Neuron (in vitro differentiated cells): Measurements from ENCODE around the gene REC8.
"Not testable (repeated sequence)": the region's sequence is repeated elsewhere in the genome, so short reads cannot be mapped to it uniquely, and the experiment has no call there.

Experiments
- H2AFZ ChIP-seq: one replicate; pipeline ENCODE4 v1.6.1; 2013; ENCODE audit warnings: low read depth, mild to moderate bottlenecking, inconsistent platforms, low read length, moderate library complexity
- H3K27me3 ChIP-seq: one replicate; pipeline ENCODE4 v1.6.1; 2013; ENCODE audit warnings: low read length; ENCODE audit not compliant: insufficient read depth
- H3K36me3 ChIP-seq: one replicate; pipeline ENCODE4 v1.6.1; 2013; ENCODE audit warnings: low read length; ENCODE audit not compliant: insufficient read depth
- H3K4me1 ChIP-seq: one replicate; pipeline ENCODE4 v1.6.1; 2013; ENCODE audit warnings: low read length; ENCODE audit not compliant: insufficient read depth
- H3K4me3 ChIP-seq: 2 replicates; pipeline ENCODE4 v1.5.1; 2013; ENCODE audit warnings: mild to moderate bottlenecking, low read length, moderate library complexity
- H3K9me3 ChIP-seq: one replicate; pipeline ENCODE4 v1.6.1; 2013; ENCODE audit warnings: low read length

REC8 gene

DNA sequence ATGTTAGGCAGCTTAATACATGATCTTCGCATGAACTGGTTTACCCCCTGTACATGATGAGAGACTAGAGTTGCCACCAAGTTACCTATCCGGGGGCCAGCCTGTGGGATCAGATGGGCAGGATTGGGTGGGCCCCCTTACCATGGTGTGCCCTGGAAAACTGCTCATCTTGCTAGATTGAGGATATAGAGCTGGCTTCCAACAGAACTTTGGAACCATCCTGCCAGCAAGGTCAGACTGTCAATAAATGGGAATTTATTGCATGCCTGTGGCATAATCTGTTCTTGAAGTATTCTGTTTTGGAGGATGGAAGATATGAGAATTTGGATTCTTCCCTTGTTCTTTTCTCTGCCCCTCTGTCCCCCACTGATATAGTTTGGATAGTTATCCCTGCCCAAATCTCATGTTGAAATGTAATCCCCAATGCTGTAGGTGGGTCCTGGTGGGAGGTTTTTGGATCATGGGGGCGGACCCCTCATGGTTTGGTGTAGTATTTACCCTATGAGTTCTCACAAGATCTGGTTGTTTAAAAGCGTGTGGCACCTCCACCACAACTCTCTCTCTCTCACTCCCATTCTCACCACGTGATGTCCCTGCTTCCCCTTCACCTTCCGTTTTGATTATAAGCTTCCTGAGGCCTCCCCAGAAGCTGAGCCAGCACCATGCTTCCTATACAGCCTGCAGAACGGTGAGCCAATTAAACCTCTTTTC is 27.1 kb downstream of the REC8 start:
- Histone ChIP-seq H3K4me3 (no peak overlapping the region), H3K9me3 (peaks cover 4% of the 10 kb centered on the region), H2AFZ (no peak overlapping the region), H3K36me3 (peaks cover 23% of the 10 kb centered on the region), H3K4me1 (peaks cover 18% of the 10 kb centered on the region), H3K27me3 (no peaks in the 10 kb centered on the region)

DNA sequence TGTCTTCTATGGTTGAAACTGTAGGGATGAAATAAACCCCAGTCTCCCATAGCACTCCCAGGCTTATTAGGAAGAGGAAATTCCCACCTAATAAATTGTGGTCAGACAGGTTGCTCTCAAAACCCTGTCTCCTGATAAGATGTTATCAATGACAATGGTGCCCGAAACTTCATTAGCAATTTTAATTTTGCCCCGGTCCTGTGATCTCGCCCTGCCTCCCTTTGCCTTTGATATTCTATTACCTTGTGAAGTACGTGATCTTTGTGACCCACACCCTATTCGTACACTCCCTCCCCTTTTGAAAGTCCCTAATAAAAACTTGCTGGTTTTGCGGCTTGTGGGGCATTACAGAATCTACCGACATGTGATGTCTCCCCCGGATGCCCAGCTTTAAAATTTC is 30.7 kb downstream of the REC8 start:
- not testable (repeated sequence) for H3K4me3 ChIP-seq, H3K27me3 ChIP-seq, H3K4me1 ChIP-seq, H3K9me3 ChIP-seq, H2AFZ ChIP-seq
- H3K36me3 ChIP-seq = peaks cover 49% of the 10 kb centered on the region

DNA sequence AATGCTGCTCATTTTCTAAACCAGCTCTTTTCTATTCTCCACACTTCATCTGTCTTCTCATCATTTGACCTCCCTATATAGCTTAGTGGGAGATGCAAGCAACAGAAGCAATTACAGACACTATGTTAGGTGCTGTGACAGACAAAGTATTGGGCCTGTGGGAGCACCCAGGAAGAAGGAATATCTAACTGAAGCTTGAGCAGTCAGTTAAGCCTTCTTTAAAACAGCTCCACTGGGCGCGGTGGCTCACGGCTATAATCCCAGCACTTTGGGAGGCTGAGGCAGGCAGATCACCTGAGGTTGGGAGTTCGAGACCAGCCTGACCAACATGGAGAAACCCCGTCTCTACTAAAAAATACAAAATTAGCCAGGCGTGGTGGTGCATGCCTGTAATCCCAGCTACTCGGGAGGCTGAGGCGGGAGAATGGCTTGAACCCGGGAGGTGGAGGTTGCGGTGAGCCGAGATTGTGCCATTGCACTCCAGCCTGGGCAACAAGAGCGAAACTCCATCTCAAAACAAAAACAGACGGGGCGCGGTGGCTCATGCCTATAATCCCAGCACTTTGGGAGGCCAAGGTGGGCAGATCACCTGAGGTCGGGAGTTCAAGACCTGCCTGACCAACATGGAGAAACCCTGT is 31.5 kb downstream of the REC8 start:
- not testable (repeated sequence) for H3K4me1 ChIP-seq, H3K9me3 ChIP-seq, H3K4me3 ChIP-seq, H2AFZ ChIP-seq, H3K27me3 ChIP-seq
- peaks cover 57% of the 10 kb centered on the region for H3K36me3 ChIP-seq

DNA sequence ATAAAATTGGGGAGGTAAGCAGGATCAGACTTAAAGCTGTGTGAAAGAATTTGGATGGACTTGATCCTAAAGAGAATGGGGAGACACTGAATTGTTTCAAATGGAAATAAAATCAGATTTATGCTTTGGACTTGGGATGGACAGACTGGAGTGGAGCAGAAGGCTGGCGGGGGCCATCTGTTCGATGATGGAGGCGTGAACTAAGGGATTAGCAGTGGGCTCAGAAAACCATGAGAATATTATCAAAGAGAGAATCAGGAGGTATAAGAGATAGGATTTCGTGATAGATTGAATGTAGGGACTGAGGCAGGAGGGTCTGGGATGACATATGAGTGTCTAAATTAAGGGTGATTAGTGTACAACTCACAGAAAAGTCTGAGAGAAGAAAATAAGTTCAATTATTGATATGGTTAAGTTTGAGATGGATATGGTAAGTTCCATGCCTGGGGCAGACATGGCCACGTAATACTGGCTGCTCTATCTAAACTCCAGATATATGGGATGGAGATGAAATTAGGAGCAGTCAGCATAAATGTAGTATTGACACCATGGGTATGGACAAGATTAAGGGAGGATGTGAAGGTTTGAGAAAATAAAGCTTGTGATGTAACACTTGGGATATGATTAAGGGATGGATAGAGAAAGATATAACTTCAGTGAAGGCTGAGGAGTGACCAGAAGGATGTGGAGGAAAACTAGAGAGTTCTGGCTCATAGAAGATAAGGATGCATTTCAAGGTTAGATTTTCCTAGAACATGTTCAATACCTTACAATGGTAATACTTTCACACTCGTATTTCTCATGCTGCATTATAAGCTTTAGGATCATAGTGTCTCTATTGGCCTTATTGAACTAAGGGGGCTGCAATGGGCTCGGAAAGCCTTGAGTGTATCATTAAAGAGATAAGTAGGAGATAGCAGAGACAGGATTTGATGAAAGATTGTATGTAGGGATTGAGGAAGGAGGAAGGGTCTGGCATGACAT is 32.6 kb downstream of the REC8 start:
- peaks cover 4% of the 10 kb centered on the region for H3K9me3 ChIP-seq
- H3K36me3 ChIP-seq = peaks cover 56% of the 10 kb centered on the region
- H3K4me1 ChIP-seq = no peaks in the 10 kb centered on the region
- no peak overlapping the region for H3K4me3 ChIP-seq
- H2AFZ ChIP-seq = no peak overlapping the region
- H3K27me3 ChIP-seq = no peaks in the 10 kb centered on the region

DNA sequence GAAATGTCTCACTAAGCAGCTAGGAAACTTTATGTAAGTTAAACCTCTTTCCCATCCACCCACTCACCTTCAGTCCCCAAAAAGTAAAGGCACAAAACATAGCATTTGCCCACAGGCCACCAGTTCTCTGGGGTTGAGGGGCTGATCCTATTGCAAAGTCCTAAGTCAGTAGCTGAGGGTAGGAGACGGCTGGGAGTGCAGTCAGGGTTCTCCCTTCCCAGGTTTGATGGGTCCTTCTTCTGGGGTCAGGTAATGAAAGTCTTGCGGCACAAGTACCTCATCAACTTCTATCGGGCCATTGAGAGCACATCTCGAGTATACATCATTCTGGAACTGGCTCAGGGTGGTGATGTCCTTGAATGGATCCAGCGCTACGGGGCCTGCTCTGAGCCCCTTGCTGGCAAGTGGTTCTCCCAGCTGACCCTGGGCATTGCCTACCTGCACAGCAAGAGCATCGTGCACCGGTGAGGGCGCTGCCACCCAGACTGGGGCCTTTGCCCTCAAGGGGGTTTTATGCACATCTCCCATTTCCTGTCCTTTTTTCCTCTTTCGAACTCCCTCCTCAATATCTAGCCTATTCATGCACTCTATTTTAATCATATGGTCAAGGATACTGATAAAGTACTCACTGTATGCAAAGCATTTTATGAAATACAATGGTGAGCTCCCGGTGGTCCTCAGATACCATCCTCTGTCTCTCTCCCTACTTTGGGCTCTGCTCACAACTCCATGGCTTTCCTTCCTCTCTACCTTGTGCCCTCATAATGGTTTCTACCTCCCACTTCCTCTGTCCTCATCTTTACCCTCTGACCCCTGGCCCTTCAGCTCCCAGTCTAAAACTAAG is 34.6 kb downstream of the REC8 start:
- H2AFZ ChIP-seq = no peak overlapping the region
- no peak overlapping the region for H3K4me3 ChIP-seq
- H3K36me3 ChIP-seq = peaks cover 69% of the 10 kb centered on the region
- H3K27me3 ChIP-seq = no peaks in the 10 kb centered on the region
- peaks cover 3% of the 10 kb centered on the region for H3K9me3 ChIP-seq
- H3K4me1 ChIP-seq = no peaks in the 10 kb centered on the region

DNA sequence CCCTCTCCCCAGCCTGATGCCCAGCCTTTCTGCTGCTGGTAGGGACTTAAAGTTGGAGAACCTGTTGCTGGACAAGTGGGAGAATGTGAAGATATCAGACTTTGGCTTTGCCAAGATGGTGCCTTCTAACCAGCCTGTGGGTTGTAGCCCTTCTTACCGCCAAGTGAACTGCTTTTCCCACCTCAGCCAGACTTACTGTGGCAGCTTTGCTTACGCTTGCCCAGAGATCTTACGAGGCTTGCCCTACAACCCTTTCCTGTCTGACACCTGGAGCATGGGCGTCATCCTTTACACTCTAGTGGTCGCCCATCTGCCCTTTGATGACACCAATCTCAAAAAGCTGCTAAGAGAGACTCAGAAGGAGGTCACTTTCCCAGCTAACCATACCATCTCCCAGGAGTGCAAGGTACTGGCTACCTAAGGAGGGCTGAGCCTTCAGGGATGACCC is 35.2 kb downstream of the REC8 start:
- Histone ChIP-seq H2AFZ (no peak overlapping the region), H3K36me3 (peaks cover 70% of the 10 kb centered on the region), H3K9me3 (no peaks in the 10 kb centered on the region)

DNA sequence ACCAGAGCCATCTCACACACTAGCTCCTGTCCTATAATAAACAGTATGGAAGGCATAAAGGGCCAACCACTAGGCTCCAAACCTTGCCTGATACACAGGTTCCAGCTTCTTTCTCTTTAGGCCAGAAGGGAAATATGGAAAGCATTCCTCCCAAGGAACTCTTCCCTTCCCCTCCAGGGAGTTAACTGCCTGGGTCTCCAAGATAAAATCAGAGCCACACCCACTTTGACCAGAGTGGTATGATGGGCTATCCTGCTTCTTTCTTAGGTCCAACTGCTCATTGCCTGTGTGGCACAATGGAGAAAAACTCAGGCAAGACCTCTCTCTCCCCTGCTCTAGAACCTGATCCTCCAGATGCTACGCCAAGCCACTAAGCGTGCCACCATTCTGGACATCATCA is 35.7 kb downstream of the REC8 start:
- H3K4me3 ChIP-seq = no peak overlapping the region
- peaks cover 70% of the 10 kb centered on the region for H3K36me3 ChIP-seq
- no peaks in the 10 kb centered on the region for H3K9me3 ChIP-seq
- H3K27me3 ChIP-seq = no peaks in the 10 kb centered on the region
- H2AFZ ChIP-seq = no peak overlapping the region
- H3K4me1 ChIP-seq = peaks cover 4% of the 10 kb centered on the region

More for the DNA sequence above, 35.2 kb downstream of the REC8 start:
- Histone ChIP-seq H3K27me3 (no peaks in the 10 kb centered on the region), H3K4me3 (no peak overlapping the region), H3K4me1 (no peaks in the 10 kb centered on the region)

DNA sequence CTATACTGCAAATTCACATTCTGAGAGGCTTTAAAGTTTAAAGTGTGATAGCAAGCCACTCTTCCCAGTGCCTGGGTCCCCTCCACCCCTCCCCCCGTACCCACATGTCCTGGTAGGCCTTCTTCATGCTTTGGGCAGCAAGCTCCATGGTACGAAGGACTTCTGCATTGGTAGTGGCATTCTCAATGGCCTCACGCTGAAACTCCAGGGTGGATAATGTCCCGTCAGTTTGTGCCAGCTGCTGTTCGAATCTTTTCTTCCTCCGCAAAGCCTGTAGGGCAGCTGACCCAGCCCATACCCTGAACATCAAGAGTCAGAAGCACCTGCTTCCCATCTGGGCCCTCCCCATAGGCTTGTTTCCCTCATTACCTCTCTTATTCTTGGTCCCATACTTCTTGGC is 39.4 kb downstream of the REC8 start:
- peaks cover 47% of the 10 kb centered on the region for H3K36me3 ChIP-seq
- no peak overlapping the region for H2AFZ ChIP-seq
- H3K4me1 ChIP-seq = peaks cover 18% of the 10 kb centered on the region
- no peak overlapping the region for H3K4me3 ChIP-seq
- H3K27me3 ChIP-seq = no peaks in the 10 kb centered on the region
- H3K9me3 ChIP-seq = no peaks in the 10 kb centered on the region

DNA sequence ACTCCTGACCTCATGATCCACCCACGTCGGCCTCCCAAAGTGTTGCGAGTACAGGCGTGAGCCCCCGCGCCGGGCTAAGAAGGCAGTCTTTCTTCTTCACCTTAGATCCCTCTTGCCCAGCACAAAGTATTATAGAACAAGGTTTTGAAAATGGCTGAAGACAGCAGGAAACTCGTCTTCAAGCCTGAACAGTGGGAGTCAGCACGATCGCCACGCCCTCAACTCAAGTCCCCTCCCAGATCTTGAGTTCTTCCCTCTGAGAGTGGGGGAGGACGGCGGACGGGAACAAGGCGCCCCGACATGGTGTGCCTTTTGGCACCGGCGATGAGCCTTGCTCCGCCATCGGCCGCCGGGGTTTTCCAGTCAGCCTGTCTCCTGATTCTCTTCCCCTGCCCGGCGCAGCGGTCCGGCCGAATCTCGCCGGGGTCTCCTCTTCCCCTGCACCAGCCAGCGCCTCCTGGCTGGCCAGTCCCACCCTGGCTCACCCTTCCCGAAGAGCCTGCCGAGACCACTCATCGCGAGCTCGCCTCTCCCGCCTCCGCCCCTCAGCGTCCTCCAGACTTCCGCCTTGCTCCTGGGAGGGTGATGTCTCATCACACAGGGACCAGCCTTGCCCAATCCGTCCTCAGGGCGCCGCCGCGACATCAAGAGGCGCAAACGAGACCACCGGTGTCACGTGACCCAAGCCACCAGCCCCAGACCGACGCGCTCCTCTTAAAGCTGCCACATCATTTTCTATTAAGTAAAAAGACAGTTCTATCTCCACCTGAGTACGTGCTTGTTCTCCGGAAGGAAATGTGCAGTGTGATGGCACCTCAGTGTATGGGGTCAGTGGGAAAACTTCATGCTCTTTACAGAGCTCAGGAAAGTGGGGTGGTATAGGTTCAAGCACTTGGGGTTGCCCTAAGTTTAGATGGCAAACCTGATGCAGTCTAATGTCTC is 41.3 kb downstream of the REC8 start, which contains the start of gene CHMP4A:
Gene CHMP4A, minus strand, starts transcription at position 565 of the 942 bp plus-strand sequence. Its CDS starts 49 bp downstream, at position 516.
- Histone ChIP-seq H2AFZ (peak within 1 kb of the TSS; percentile 21), H3K36me3 (peaks cover 35% of the 10 kb centered on the region), H3K27me3 (no peaks in the 10 kb centered on the region)

DNA sequence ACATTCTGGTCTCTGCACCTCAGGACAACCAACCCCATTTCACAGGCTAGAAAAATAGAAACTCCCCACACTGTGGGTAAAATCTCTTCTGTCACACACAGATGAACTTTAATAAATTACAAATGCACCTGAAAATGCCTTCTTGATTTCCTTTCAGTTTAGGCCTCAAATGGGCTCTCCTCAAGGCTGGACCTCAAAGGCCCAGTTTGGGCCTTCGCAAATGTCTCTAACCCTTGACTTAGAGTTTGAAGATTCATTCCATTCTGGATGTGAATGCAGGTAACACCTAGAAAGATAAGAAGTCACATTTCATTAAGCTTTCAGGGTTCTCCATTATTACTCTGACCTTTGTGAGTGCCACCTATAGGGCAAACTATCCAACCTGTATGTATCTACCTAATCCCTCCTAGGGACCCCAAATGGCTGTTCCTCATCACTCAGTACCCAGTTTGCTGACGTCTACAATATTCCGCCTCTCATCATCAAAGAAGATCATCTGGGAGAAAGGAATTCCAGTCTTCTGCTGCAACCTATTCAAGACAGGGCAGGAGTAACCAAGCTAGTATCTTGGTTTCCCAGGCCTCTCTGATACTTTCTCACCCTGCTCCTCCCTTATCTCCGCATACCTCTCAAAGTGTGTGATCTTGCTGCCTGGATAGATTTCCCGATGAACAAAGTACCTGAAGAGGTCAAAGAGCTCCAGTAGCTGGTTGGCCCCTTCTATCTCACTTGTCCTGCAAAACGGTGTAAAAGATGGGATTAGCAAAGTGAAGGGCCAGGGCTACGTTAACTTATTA is 42.2 kb downstream of the REC8 start:
- Histone ChIP-seq H3K36me3 (peaks cover 30% of the 10 kb centered on the region), H3K4me1 (peaks cover 20% of the 10 kb centered on the region), H3K9me3 (no peaks in the 10 kb centered on the region), H2AFZ (no peak overlapping the region), H3K4me3 (peak overlapping the region; percentile 78), H3K27me3 (no peaks in the 10 kb centered on the region)

More for the DNA sequence above, 41.3 kb downstream of the REC8 start, which contains the start of gene CHMP4A:
- no peaks in the 10 kb centered on the region for H3K9me3 ChIP-seq
- peak within 1 kb of the TSS; percentile 78 for H3K4me3 ChIP-seq
- peaks cover 20% of the 10 kb centered on the region for H3K4me1 ChIP-seq
